Tibial artery (tissue), 4 donors: ENCODE data around the gene C15orf39.
A peak's percentile ranks its signal among the peaks of the same experiment; 100 is the strongest.

Experiments used
- DNase-seq, 2 donors: peaks; one replicate each; pipeline ENCODE4 v3.0.0-alpha.2; 2019
- H3K27ac ChIP-seq, 2 donors: fragments of 200-600 bp; sonication (generic) in 1 of 2; 1 replicate in 1 of 2; 2 replicates in 1 of 2; pipeline ENCODE4 v1.5.1; 2018 to 2019; ENCODE audit warnings: mild to moderate bottlenecking in 1 of 2
- H3K27me3 ChIP-seq, 2 donors: fragments of 200-600 bp; sonication (generic) in 1 of 2; one replicate each; pipeline versions ENCODE4 v1.5.1 to v1.6.0; 2016 to 2019
- H3K36me3 ChIP-seq, 3 donors: fragments of 200-600 bp; sonication (generic) in 2 of 3; one replicate each; pipeline ENCODE4 v1.5.1; 2016 to 2019; ENCODE audit warnings: mild to moderate bottlenecking in 2 of 3
- H3K4me1 ChIP-seq, 4 donors: fragments of 200-600 bp; sonication (generic) in 2 of 4; 1 replicate in 3 of 4; 2 replicates in 1 of 4; pipeline ENCODE4 v1.5.1; 2016 to 2019
- H3K4me3 ChIP-seq, 2 donors: fragments of 200-600 bp; sonication (generic) in 1 of 2; 1 replicate in 1 of 2; 2 replicates in 1 of 2; pipeline ENCODE4 v1.5.1; 2018 to 2019; ENCODE audit warnings: mild to moderate bottlenecking in 2 of 2
- H3K9me3 ChIP-seq, 3 donors: fragments of 200-600 bp; sonication (generic) in 1 of 3; one replicate each; pipeline ENCODE4 v1.5.1; 2016 to 2019
- CTCF ChIP-seq, 2 experiments: fragments of 200-600 bp in 1 of 2; fragments of 450-650 bp in 1 of 2; IDR thresholded peaks; one replicate each; pipeline ENCODE4 v1.5.1; 2017 to 2019; ENCODE audit warnings: antibody characterized with exemption in 2 of 2, mild to moderate bottlenecking in 1 of 2, moderate library complexity in 1 of 2
- intact Hi-C: fragments of 100-400 bp; cut with DNase I; formaldehyde crosslinking; loops from one replicate; pipeline ENCODE4 v1.15.0; 2023; ENCODE audit warnings: low total_unique reads

The C15orf39 gene

GRCh38 chr15:75195766-75196241 is 5.9 kb upstream of the C15orf39 start:
- no peaks in the 10 kb centered on the region for H3K36me3 ChIP-seq
- H3K27me3 ChIP-seq: no peaks in the 10 kb centered on the region
- H3K27ac ChIP-seq: no peak overlapping the region
- peaks cover 0 to 19% (median 14%) of the 10 kb centered on the region in 4 donors for H3K4me1 ChIP-seq
- no peak for DNase-seq
- intact Hi-C loops: no loop called here
- H3K9me3 ChIP-seq: no peaks in the 10 kb centered on the region
- no peak overlapping the region for H3K4me3 ChIP-seq
- no peak for TF ChIP-seq CTCF (IDR thresholded peaks at IDR 0.05)

GRCh38 chr15:75197062-75197630 is 4.5 kb upstream of the C15orf39 start:
- Histone ChIP-seq H3K4me1 (peaks cover 0 to 25% (median 20%) of the 10 kb centered on the region in 4 donors), H3K4me3 (no peak overlapping the region), H3K27ac (peak overlapping the region in 1 of 2 donors; percentile 34), H3K9me3 (no peaks in the 10 kb centered on the region), H3K27me3 (no peaks in the 10 kb centered on the region), H3K36me3 (no peaks in the 10 kb centered on the region)
- DNase-seq: no peak
- intact Hi-C loops: no loop called here
- no peak for TF ChIP-seq CTCF (IDR thresholded peaks at IDR 0.05)

- H3K9me3 ChIP-seq: no peaks in the 10 kb centered on the region
- H3K4me3 ChIP-seq: no peak overlapping the region
- no peaks in the 10 kb centered on the region for H3K27me3 ChIP-seq
- TF ChIP-seq CTCF (IDR thresholded peaks at IDR 0.05): no peak
- no peak for DNase-seq
- intact Hi-C loops: no loop called here
- no peak overlapping the region for H3K27ac ChIP-seq
- no peaks in the 10 kb centered on the region for H3K36me3 ChIP-seq
- H3K4me1 ChIP-seq: peaks cover 0 to 33% (median 27%) of the 10 kb centered on the region in 4 donors
Measured at GRCh38 chr15:75198560-75199356, 2.9 kb upstream of the C15orf39 start.

- no peaks in the 10 kb centered on the region for H3K27me3 ChIP-seq
- no peaks in the 10 kb centered on the region for H3K9me3 ChIP-seq
- no peaks in the 10 kb centered on the region for H3K36me3 ChIP-seq
- H3K4me3 ChIP-seq: no peak overlapping the region
- peaks cover 0 to 40% (median 34%) of the 10 kb centered on the region in 4 donors for H3K4me1 ChIP-seq
- no peak for TF ChIP-seq CTCF (IDR thresholded peaks at IDR 0.05)
- DNase-seq: no peak
- no peak overlapping the region for H3K27ac ChIP-seq
- intact Hi-C loops: no loop called here
Measured at GRCh38 chr15:75199357-75199940, 2.2 kb upstream of the C15orf39 start.

GRCh38 chr15:75200391-75200764 is 1.3 kb upstream of the C15orf39 start:
- TF ChIP-seq CTCF (IDR thresholded peaks at IDR 0.05): no peak
- DNase-seq: no peak
- no peaks in the 10 kb centered on the region for H3K27me3 ChIP-seq
- H3K4me1 ChIP-seq: peaks cover 0 to 44% (median 39%) of the 10 kb centered on the region in 4 donors
- H3K36me3 ChIP-seq: no peaks in the 10 kb centered on the region
- no peak overlapping the region for H3K4me3 ChIP-seq
- no peaks in the 10 kb centered on the region for H3K9me3 ChIP-seq
- intact Hi-C loops: loop anchor here (5.0 to 10.0 kb wide), 2 partner anchors 158 to 416 kb away; partner anchors contain the start of gene CSK
- H3K27ac ChIP-seq: no peak overlapping the region
